ENCODE data around the gene EXOC8.

DNA sequence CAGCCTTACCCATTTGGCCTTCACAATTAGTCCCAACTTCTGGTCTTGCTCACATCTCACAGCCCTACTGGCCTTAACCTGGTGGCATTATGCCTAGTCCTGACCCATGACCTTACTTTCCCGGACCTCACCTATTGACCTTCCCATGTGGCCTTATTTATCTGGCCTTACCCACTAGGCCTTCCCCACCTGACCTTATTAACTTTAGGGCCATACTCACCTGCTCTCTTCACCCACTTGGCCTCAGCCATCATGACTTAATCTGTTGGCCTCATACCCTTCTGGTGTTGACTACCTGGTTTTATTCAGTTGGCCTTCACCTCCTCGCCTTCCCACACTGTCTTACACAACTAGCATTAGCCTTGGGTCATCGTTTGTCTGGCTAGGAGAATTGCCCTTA, 35.7 kb downstream of the EXOC8 start:
- TF ChIP-seq POLR2A (IDR thresholded peaks at IDR 0.05): no peak
- TF ChIP-seq, protein P1, sequence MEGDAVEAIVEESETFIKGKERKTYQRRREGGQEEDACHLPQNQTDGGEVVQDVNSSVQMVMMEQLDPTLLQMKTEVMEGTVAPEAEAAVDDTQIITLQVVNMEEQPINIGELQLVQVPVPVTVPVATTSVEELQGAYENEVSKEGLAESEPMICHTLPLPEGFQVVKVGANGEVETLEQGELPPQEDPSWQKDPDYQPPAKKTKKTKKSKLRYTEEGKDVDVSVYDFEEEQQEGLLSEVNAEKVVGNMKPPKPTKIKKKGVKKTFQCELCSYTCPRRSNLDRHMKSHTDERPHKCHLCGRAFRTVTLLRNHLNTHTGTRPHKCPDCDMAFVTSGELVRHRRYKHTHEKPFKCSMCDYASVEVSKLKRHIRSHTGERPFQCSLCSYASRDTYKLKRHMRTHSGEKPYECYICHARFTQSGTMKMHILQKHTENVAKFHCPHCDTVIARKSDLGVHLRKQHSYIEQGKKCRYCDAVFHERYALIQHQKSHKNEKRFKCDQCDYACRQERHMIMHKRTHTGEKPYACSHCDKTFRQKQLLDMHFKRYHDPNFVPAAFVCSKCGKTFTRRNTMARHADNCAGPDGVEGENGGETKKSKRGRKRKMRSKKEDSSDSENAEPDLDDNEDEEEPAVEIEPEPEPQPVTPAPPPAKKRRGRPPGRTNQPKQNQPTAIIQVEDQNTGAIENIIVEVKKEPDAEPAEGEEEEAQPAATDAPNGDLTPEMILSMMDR (IDR thresholded peaks at IDR 0.05 in 4 of 5, conservative IDR thresholded peaks at IDR 0.05 in 1 of 5): no peak

All from gastrocnemius medialis (tissue), 4 donors.